HepG2 (cell line): ENCODE measurements around the gene CAD. TPM values are rescaled to one million over a fixed set of nuclear protein-coding genes. Genes with fewer than 3 reads are reported as not detected.

ENCODE experiments used
- ATAC-seq: fragments of 200-7000 bp; cut with Tn5 transposase; 3 replicates; pipeline ENCODE4 v1.9.1; 2020; ENCODE audit warnings: mild to moderate bottlenecking, moderate library complexity
- BruUV-seq: library from RNA; stranded (reverse); fragments of 400-500 nt; replicated peaks from 2 replicates; lab custom pipeline; 2021; lab: Mats Ljungman, UMichigan
- CTCF ChIA-PET: fragments of 300-600 bp; formaldehyde crosslinking; extraction: SDS; loops from one replicate; lab custom pipeline; 2021; ENCODE audit warnings: low total read pairs, inconsistent platforms, low intra/inter-chr PET ratio; lab: Yijun Ruan, JAX
- POLR2A ChIA-PET: fragments of 350-600 bp; sonication (Branson Sonifier 250); formaldehyde crosslinking; loops from one replicate; lab custom pipeline; 2020; ENCODE audit warnings: antibody characterized with exemption, inconsistent platforms; lab: Yijun Ruan, JAX
- DNase-seq: peaks from one replicate; pipeline ENCODE4 v3.0.0-alpha.2; 2015; ENCODE audit warnings: low spot score
- FAIRE-seq: peaks from 3 replicates; lab custom pipeline; 2011; peaks lifted over from hg19 to GRCh38; lab: Jason Lieb, UNC
- H2AFZ ChIP-seq: one replicate; pipeline ENCODE4 v1.6.1; 2011; ENCODE audit warnings: low read length, inconsistent platforms
- H3K27ac ChIP-seq: fragments of 300-600 bp; 3 replicates; pipeline ENCODE4 v1.8.0; 2011; ENCODE audit warnings: mixed run types, mild to moderate bottlenecking, mixed read lengths, low read length, inconsistent platforms; ENCODE audit not compliant: insufficient read depth; ENCODE audit errors: extremely low read length
- H3K27me3 ChIP-seq, 2 experiments: fragments of 200-600 bp in 1 of 2; 2 replicates in 1 of 2; 3 replicates in 1 of 2; pipeline versions ENCODE4 v1.6.0 to v1.8.0; 2011; ENCODE audit warnings: low read length in 2 of 2, mild to moderate bottlenecking in 2 of 2, moderate library complexity in 2 of 2, inconsistent platforms in 1 of 2; ENCODE audit not compliant: insufficient read depth in 2 of 2, control insufficient read depth in 1 of 2
- H3K36me3 ChIP-seq, 2 experiments: fragments of 200-600 bp in 1 of 2; replicated peaks in 1 of 2; 2 replicates in 1 of 2; 3 replicates in 1 of 2; pipeline versions ENCODE4 v1.5.1 to v1.8.0; 2011; ENCODE audit warnings: low read length in 2 of 2, inconsistent platforms in 1 of 2; ENCODE audit not compliant: insufficient read depth in 2 of 2, control insufficient read depth in 1 of 2
- H3K4me1 ChIP-seq: 2 replicates; pipeline ENCODE4 v1.5.1; 2012; ENCODE audit warnings: low read length, inconsistent platforms; ENCODE audit not compliant: insufficient read depth
- H3K4me2 ChIP-seq: 2 replicates; pipeline ENCODE4 v1.6.0; 2011; ENCODE audit warnings: low read depth, low read length, inconsistent platforms
- H3K4me3 ChIP-seq, 3 experiments: fragments of 200-600 bp in 1 of 3; sonication (generic), shearing (Covaris generic) in 1 of 3; replicated peaks in 1 of 3; 2 replicates each; pipeline ENCODE4 v1.5.1; 2011 to 2016; ENCODE audit warnings: low read length in 3 of 3, inconsistent platforms in 2 of 3, low read depth in 2 of 3, mild to moderate bottlenecking in 2 of 3, control low read depth in 1 of 3, mixed read lengths in 1 of 3; ENCODE audit not compliant: insufficient read depth in 1 of 3
- H3K79me2 ChIP-seq: one replicate; pipeline ENCODE4 v1.6.1; 2011; ENCODE audit warnings: low read length, inconsistent platforms; ENCODE audit not compliant: insufficient read depth
- H3K9ac ChIP-seq: 2 replicates; pipeline ENCODE4 v1.6.0; 2011; ENCODE audit warnings: mild to moderate bottlenecking, low read depth, low read length, inconsistent platforms; ENCODE audit not compliant: insufficient read depth
- H3K9me3 ChIP-seq: 2 replicates; pipeline ENCODE4 v1.5.1; 2012; ENCODE audit warnings: mild to moderate bottlenecking, low read length
- H4K20me1 ChIP-seq: 2 replicates; pipeline ENCODE4 v1.6.0; 2011; ENCODE audit warnings: inconsistent platforms, mild to moderate bottlenecking, low read length, moderate library complexity; ENCODE audit not compliant: insufficient read depth
- ATAD3A ChIP-seq: sonication (generic); formaldehyde crosslinking; IDR thresholded peaks from 2 replicates; pipeline ENCODE4 v1.4.0; 2020; ENCODE audit warnings: missing genetic modification reagents
- JUNB ChIP-seq: sonication (generic); formaldehyde crosslinking; IDR thresholded peaks from 2 replicates; pipeline ENCODE4 v1.8.0; 2022; ENCODE audit warnings: missing genetic modification reagents, mild to moderate bottlenecking, borderline replicate concordance
- NFKBIZ ChIP-seq: IDR thresholded peaks from 2 replicates; pipeline ENCODE4 v1.6.1; 2018; ENCODE audit warnings: missing genetic modification reagents, missing compliant biosample characterization
- POLR2A ChIP-seq, 2 experiments: IDR thresholded peaks; 2 replicates each; pipeline ENCODE4 v1.6.1; 2011; ENCODE audit warnings: low read depth in 2 of 2, low read length in 2 of 2, mild to moderate bottlenecking in 1 of 2, moderate library complexity in 1 of 2; ENCODE audit not compliant: insufficient read depth in 1 of 2
- SMARCC2 ChIP-seq: fragments of 450-650 bp; IDR thresholded peaks from 2 replicates; pipeline ENCODE4 v1.6.1; 2017; ENCODE audit warnings: antibody characterized with exemption, mild to moderate bottlenecking
- SMARCE1 ChIP-seq: fragments of 450-650 bp; IDR thresholded peaks from 2 replicates; pipeline ENCODE4 v1.6.1; 2017; ENCODE audit warnings: borderline replicate concordance
- ZNF292 ChIP-seq: sonication (generic); formaldehyde crosslinking; IDR thresholded peaks from 2 replicates; pipeline ENCODE4 v1.8.1; 2022; ENCODE audit warnings: mild to moderate bottlenecking, low read depth, missing genetic modification reagents, borderline replicate concordance
- ZNF792 ChIP-seq: IDR thresholded peaks from 2 replicates; pipeline ENCODE4 v1.6.1; 2016
- WGBS: methylation state at CpG from one replicate; pipeline ENCODE4 v1.1.6; 2017; ENCODE audit warnings: low lambda C conversion rate; 5-methylcytosine and 5-hydroxymethylcytosine counted together
- in situ Hi-C: cut with HindIII; loops from 2 replicates; pipeline ENCODE4 v1.10.0; 2017; ENCODE audit warnings: low pct_unique_long_range_greater_than_20kb; ENCODE audit not compliant: extremely low pct_ligation_motif_present
- intact Hi-C: fragments of 100-400 bp; cut with micrococcal nuclease; formaldehyde crosslinking; loops from one replicate; pipeline ENCODE4 v1.10.0; 2022; ENCODE audit not compliant: unreplicated experiment
- polyA plus RNA-seq, 8 experiments: library from polyadenylated mRNA; depleted of rRNA in 3 of 8; stranded (reverse) in 7 of 8; unstranded in 1 of 8; fragments of >200 nt; fragmentation: Illumina TruSeq in 4 of 8; extraction: Trizol in 4 of 8; gene quantifications; 2 replicates each; pipeline versions ENCODE4 v1.2.1 to v1.2.3, GENCODE V29; 2011 to 2016; ENCODE audit warnings: low read depth in 4 of 8, missing spikeins in 1 of 8, mixed read lengths in 1 of 8; ENCODE audit not compliant: insufficient read depth in 1 of 8
- total RNA-seq, 5 experiments: library from RNA; depleted of rRNA; stranded (reverse); fragments of >200 nt; fragmentation: Illumina TruSeq; extraction: Trizol; gene quantifications; 2 replicates each; pipeline ENCODE4 v1.2.3, GENCODE V29; 2016; ENCODE audit warnings: low read depth in 1 of 5
- TF ChIP-seq, protein P1 (sequence below): sonication (generic); formaldehyde crosslinking; IDR thresholded peaks from 2 replicates; pipeline ENCODE4 v1.5.0; 2020; ENCODE audit warnings: mild to moderate bottlenecking, missing genetic modification reagents, borderline replicate concordance
- TF ChIP-seq, protein P2 (sequence below): sonication (generic); formaldehyde crosslinking; IDR thresholded peaks from 2 replicates; pipeline ENCODE4 v1.8.0; 2022; ENCODE audit warnings: mild to moderate bottlenecking, missing genetic modification reagents, moderate library complexity
- TF ChIP-seq, protein P3 (sequence below): sonication (generic); formaldehyde crosslinking; IDR thresholded peaks from 2 replicates; pipeline ENCODE4 v1.4.0; 2020; ENCODE audit warnings: mild to moderate bottlenecking, missing genetic modification reagents
- TF ChIP-seq, protein P4 (sequence below): sonication (generic); formaldehyde crosslinking; IDR thresholded peaks from 2 replicates; pipeline ENCODE4 v1.5.1; 2020; ENCODE audit warnings: missing genetic modification reagents, mild to moderate bottlenecking, borderline replicate concordance

CAD gene
- total and polyA plus RNA-seq, 2 of the 13 experiments (the other 11 are each of a cell fraction or from before 2014, with no cell fraction given) = 21.7 to 37.0 TPM

DNA sequence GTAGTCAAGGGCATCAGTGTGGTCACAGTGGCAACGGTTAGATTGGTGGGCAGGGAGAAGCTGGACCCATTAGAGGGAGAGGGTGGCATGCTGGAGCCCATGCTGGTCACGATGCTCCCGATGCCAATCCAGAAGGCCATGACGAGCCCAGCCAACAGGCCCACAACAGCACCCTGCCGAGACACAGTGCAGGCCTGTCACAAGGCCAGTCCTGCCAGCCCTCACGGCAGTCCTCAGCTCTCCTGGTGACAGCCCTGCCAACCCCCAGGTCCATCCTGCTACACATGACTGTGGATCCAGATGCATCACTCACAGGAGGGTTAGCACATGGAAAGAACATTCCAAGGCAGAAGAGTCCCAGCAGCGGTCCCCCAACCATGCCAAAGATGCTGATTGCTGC is 15.5 kb upstream of the CAD start (continued):
- TF ChIP-seq, protein P1, sequence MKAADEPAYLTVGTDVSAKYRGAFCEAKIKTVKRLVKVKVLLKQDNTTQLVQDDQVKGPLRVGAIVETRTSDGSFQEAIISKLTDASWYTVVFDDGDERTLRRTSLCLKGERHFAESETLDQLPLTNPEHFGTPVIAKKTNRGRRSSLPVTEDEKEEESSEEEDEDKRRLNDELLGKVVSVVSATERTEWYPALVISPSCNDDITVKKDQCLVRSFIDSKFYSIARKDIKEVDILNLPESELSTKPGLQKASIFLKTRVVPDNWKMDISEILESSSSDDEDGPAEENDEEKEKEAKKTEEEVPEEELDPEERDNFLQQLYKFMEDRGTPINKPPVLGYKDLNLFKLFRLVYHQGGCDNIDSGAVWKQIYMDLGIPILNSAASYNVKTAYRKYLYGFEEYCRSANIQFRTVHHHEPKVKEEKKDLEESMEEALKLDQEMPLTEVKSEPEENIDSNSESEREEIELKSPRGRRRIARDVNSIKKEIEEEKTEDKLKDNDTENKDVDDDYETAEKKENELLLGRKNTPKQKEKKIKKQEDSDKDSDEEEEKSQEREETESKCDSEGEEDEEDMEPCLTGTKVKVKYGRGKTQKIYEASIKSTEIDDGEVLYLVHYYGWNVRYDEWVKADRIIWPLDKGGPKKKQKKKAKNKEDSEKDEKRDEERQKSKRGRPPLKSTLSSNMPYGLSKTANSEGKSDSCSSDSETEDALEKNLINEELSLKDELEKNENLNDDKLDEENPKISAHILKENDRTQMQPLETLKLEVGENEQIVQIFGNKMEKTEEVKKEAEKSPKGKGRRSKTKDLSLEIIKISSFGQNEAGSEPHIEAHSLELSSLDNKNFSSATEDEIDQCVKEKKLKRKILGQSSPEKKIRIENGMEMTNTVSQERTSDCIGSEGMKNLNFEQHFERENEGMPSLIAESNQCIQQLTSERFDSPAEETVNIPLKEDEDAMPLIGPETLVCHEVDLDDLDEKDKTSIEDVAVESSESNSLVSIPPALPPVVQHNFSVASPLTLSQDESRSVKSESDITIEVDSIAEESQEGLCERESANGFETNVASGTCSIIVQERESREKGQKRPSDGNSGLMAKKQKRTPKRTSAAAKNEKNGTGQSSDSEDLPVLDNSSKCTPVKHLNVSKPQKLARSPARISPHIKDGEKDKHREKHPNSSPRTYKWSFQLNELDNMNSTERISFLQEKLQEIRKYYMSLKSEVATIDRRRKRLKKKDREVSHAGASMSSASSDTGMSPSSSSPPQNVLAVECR (CRISPR knock-in tag) = no peak
- TF ChIP-seq NFKBIZ (CRISPR knock-in tag) = no peak
- TF ChIP-seq ZNF292 (CRISPR knock-in tag) = no peak
- no peak for TF ChIP-seq ZNF792
- no peak for TF ChIP-seq JUNB (CRISPR knock-in tag)
- no peak for TF ChIP-seq POLR2A (IDR thresholded peaks at IDR 0.05; ENCODE audit: insufficient read depth in 1 of 2, low read depth in 2 of 2, low read length in 2 of 2)

DNA sequence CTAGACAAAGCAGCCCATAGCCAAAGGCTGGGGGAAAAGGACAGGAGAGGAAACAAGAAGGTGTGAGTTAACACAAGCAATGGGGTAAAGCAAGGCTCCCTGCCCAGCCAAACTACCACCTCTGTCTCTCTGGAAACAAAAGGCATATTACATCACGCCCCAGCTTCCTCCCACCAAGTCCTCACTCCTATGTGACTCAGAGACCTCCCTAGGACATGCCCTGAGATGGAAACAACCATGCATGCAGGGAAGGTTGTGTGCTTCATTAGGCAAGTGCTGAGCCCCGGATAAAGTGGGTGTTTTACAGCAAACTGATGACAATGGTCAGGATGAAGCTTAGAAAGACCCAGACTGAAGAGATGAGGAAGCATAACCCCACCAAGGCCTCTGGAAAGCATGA is 14.3 kb upstream of the CAD start:
- intact Hi-C loops (no loop called here), in situ Hi-C loops (no loop called here)
- no peak for FAIRE-seq
- Histone ChIP-seq H2AFZ (no peak overlapping the region), H3K4me1 (peaks cover 16% of the 10 kb centered on the region), H4K20me1 (no peaks in the 10 kb centered on the region), H3K36me3 (peaks cover 57 to 76% of the 10 kb centered on the region in 2 experiments), H3K79me2 (peaks cover 2% of the 10 kb centered on the region), H3K9me3 (no peaks in the 10 kb centered on the region), H3K4me2 (no peak overlapping the region), H3K4me3 (no peak overlapping the region), H3K9ac (no peak overlapping the region), H3K27me3 (no peaks in the 10 kb centered on the region), H3K27ac (no peak overlapping the region)
- ChIA-PET CTCF (interaction anchor here (1.2 kb wide), 1 partner anchor 11 kb away, joined by 4 read pairs; no protein-coding TSS in a partner anchor), POLR2A (interaction anchor here (1.2 to 1.9 kb wide), 3 partner anchors 8 to 107 kb away, joined by 4 to 6 read pairs (median 5); partner anchors contain the start of genes ATRAID and SLC5A6)
- BruUV-seq = no TSS peak
- no peak for DNase-seq
- no peak for ATAC-seq
- 97% methylated on average over 2 of the region's 2 CpGs for whole genome bisulfite sequencing
- TF ChIP-seq ATAD3A (no peak), SMARCE1 (no peak), SMARCC2 (no peak)
- TF ChIP-seq, protein P2, sequence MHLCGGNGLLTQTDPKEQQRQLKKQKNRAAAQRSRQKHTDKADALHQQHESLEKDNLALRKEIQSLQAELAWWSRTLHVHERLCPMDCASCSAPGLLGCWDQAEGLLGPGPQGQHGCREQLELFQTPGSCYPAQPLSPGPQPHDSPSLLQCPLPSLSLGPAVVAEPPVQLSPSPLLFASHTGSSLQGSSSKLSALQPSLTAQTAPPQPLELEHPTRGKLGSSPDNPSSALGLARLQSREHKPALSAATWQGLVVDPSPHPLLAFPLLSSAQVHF = no peak
- TF ChIP-seq, protein P3, sequence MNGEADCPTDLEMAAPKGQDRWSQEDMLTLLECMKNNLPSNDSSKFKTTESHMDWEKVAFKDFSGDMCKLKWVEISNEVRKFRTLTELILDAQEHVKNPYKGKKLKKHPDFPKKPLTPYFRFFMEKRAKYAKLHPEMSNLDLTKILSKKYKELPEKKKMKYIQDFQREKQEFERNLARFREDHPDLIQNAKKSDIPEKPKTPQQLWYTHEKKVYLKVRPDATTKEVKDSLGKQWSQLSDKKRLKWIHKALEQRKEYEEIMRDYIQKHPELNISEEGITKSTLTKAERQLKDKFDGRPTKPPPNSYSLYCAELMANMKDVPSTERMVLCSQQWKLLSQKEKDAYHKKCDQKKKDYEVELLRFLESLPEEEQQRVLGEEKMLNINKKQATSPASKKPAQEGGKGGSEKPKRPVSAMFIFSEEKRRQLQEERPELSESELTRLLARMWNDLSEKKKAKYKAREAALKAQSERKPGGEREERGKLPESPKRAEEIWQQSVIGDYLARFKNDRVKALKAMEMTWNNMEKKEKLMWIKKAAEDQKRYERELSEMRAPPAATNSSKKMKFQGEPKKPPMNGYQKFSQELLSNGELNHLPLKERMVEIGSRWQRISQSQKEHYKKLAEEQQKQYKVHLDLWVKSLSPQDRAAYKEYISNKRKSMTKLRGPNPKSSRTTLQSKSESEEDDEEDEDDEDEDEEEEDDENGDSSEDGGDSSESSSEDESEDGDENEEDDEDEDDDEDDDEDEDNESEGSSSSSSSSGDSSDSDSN = no peak
- TF ChIP-seq, protein P4, sequence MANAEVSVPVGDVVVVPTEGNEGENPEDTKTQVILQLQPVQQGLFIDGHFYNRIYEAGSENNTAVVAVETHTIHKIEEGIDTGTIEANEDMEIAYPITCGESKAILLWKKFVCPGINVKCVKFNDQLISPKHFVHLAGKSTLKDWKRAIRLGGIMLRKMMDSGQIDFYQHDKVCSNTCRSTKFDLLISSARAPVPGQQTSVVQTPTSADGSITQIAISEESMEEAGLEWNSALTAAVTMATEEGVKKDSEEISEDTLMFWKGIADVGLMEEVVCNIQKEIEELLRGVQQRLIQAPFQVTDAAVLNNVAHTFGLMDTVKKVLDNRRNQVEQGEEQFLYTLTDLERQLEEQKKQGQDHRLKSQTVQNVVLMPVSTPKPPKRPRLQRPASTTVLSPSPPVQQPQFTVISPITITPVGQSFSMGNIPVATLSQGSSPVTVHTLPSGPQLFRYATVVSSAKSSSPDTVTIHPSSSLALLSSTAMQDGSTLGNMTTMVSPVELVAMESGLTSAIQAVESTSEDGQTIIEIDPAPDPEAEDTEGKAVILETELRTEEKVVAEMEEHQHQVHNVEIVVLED (CRISPR knock-in tag) = no peak
